CMK (cell line): ENCODE data around the gene COPS7A.

Experiments
- DNase-seq: peaks from one replicate; pipeline ENCODE4 v3.0.0-alpha.2; 2010; ENCODE audit warnings: low read depth

Gene COPS7A

GRCh38 chr12:6723607-6724408 is at the start of gene COPS7A:
Gene COPS7A, plus strand, starts transcription at chr12:6724046. Its CDS starts 611 bp downstream, at chr12:6724657.
- peak; percentile 96 for DNase-seq

- DNase-seq = no peak
These were observed 46.9 kb upstream of the COPS7A start for GRCh38 chr12:6676962-6677361.

GRCh38 chr12:6684609-6685008 is 39.2 kb upstream of the COPS7A start:
- no peak for DNase-seq

- peak; percentile 52 for DNase-seq
These were observed 38.0 kb upstream of the COPS7A start for GRCh38 chr12:6685814-6686213.

- DNase-seq = peak; percentile 95
These were observed 35.3 kb upstream of the COPS7A start for GRCh38 chr12:6688543-6688998.

- peak; percentile 96 for DNase-seq
These were observed 34.6 kb upstream of the COPS7A start, which contains the start of gene ZNF384 for GRCh38 chr12:6688999-6689882. Gene ZNF384, minus strand, starts transcription at chr12:6689375. Its CDS starts 9,855 bp downstream, at chr12:6679520.

GRCh38 chr12:6691473-6691872 is 32.4 kb upstream of the COPS7A start:
- no peak for DNase-seq

- no peak for DNase-seq
These were observed 31.0 kb upstream of the COPS7A start for GRCh38 chr12:6692888-6693287.

- DNase-seq = no peak
These were observed 30.0 kb upstream of the COPS7A start for GRCh38 chr12:6693832-6694355.

- DNase-seq = no peak
These were observed 29.1 kb upstream of the COPS7A start for GRCh38 chr12:6694701-6695100.

GRCh38 chr12:6695313-6696045 is 28.4 kb upstream of the COPS7A start:
- DNase-seq = no peak

- no peak for DNase-seq
These were observed 26.9 kb upstream of the COPS7A start for GRCh38 chr12:6696690-6697583.

GRCh38 chr12:6697584-6698351 is 26.1 kb upstream of the COPS7A start:
- no peak for DNase-seq

- no peak for DNase-seq
These were observed 25.3 kb upstream of the COPS7A start for GRCh38 chr12:6698352-6699046.

- no peak for DNase-seq
These were observed 24.4 kb upstream of the COPS7A start for GRCh38 chr12:6699259-6699988.

- DNase-seq = no peak
These were observed 23.7 kb upstream of the COPS7A start for GRCh38 chr12:6699989-6700645.

GRCh38 chr12:6700646-6701051 is 23.2 kb upstream of the COPS7A start, which contains the start of gene PIANP:
Gene PIANP, minus strand, starts transcription at chr12:6700815. Its CDS starts 2,754 bp downstream, at chr12:6698061.
- DNase-seq = no peak
